ENCODE data around the gene RALGAPA2.

- TF ChIP-seq CTCF (conservative IDR thresholded peaks at IDR 0.05; ENCODE audit: low read depth in 2 of 2) = no peak
- no peak for TF ChIP-seq STAT1 (IDR thresholded peaks at IDR 0.05; ENCODE audit: unreplicated experiment)
- no peak for TF ChIP-seq POLR2AphosphoS5 (IDR thresholded peaks at IDR 0.05; ENCODE audit: low read depth)
- TF ChIP-seq, protein P1, sequence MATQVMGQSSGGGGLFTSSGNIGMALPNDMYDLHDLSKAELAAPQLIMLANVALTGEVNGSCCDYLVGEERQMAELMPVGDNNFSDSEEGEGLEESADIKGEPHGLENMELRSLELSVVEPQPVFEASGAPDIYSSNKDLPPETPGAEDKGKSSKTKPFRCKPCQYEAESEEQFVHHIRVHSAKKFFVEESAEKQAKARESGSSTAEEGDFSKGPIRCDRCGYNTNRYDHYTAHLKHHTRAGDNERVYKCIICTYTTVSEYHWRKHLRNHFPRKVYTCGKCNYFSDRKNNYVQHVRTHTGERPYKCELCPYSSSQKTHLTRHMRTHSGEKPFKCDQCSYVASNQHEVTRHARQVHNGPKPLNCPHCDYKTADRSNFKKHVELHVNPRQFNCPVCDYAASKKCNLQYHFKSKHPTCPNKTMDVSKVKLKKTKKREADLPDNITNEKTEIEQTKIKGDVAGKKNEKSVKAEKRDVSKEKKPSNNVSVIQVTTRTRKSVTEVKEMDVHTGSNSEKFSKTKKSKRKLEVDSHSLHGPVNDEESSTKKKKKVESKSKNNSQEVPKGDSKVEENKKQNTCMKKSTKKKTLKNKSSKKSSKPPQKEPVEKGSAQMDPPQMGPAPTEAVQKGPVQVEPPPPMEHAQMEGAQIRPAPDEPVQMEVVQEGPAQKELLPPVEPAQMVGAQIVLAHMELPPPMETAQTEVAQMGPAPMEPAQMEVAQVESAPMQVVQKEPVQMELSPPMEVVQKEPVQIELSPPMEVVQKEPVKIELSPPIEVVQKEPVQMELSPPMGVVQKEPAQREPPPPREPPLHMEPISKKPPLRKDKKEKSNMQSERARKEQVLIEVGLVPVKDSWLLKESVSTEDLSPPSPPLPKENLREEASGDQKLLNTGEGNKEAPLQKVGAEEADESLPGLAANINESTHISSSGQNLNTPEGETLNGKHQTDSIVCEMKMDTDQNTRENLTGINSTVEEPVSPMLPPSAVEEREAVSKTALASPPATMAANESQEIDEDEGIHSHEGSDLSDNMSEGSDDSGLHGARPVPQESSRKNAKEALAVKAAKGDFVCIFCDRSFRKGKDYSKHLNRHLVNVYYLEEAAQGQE (IDR thresholded peaks at IDR 0.05; ENCODE audit: unreplicated experiment) = no peak
- TF ChIP-seq ZNF331 (CRISPR knock-in tag; IDR thresholded peaks at IDR 0.05; ENCODE audit: low read depth) = no peak
Measured at GRCh38 chr20:20362774-20363433, 349.5 kb downstream of the RALGAPA2 start.
